ENCODE measurements around the gene GOLGA1.
"Not testable (repeated sequence)": the region's sequence is repeated elsewhere in the genome, so short reads cannot be mapped to it uniquely, and the experiment has no call there.

The GOLGA1 gene

DNA sequence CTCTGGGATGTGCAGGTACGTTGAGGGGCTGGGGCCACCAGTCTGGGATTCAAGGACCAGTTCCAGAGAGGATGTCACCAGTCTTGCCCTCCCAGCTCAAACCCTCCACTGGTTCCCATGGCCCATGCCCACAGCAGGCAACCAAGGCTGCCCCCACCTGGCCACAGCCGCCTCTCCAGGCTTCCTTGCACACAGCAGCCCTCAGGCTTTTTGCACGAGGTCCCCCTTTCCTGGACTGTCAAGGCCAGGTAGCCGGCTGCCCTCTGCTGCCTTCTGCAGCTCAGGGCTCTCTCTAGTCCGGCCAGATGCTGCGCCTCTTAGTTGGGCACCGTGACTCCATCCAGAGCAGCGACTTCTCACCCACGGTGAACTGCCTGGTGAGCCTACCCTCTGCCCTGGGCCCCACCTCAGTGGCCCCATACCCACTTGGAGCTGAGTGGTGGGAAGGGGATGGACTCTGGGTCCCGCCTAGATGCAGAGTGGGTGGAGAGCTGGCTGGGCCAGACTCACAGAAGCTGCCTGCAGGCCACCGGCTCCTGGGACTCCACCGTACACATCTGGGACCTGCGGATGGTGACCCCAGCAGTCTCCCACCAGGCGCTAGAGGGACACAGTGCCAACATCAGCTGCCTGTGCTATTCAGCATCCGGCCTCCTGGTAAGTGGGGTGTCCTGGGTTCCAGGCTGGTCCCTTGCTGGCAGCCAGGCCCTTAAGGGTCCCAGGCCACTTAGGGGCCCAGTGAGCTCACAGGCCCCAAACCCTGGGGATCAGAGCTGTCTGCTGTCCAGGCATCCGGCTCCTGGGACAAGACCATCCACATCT lies 84.7 kb downstream of the GOLGA1 start:
- peak; percentile 76 for DNase-seq

GRCh38 chr9:124855566-124855943 lies 85.3 kb downstream of the GOLGA1 start:
- DNase-seq, result no peak

GRCh38 chr9:124854822-124855221 lies 86.1 kb downstream of the GOLGA1 start:
- no peak for DNase-seq

- DNase-seq, result no peak
Measured at GRCh38 chr9:124854161-124854560, 86.7 kb downstream of the GOLGA1 start.

- no peak for DNase-seq
Measured at GRCh38 chr9:124853605-124854143, 87.2 kb downstream of the GOLGA1 start.

DNA sequence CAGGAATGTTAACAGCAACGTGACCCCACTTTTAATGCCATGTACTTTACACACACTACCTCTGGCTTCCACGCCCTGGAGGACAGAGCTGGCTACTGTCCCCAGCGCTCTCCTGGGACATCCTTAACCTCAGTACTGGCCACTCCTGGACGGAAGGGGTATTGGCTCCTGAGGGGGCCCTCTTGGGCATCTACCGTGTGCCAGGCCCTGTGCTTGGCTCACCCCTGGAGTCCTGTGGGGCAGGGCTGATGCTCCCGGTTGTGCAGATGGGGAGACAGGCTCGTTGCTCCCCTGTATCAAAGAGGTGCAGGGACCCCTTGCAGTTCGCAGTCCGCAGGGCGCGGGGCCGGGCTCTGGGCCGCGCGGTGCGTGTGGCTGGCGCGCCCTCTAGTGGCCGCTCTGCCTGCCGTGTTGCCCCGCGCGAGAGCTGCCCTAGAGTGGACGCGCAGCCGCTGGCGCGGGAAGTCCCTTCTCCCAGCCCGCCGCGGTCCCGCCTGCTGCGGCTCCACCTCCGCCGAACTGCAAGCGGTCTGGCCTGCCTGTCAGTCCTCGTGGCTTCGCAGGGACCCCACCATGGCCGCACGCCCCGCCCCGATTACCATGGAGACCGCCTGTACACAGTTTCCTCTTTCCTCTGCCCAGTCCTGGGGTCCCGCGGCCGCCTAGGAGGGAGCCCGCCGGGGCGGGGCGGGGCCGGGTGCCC lies 87.9 kb downstream of the GOLGA1 start, which contains the start of gene WDR38:
TSS of gene WDR38 (plus strand) at position 632 of the 703 bp plus-strand sequence. CDS start 72 bp downstream, outside the sequence.
- peak; percentile 88 for DNase-seq

DNA sequence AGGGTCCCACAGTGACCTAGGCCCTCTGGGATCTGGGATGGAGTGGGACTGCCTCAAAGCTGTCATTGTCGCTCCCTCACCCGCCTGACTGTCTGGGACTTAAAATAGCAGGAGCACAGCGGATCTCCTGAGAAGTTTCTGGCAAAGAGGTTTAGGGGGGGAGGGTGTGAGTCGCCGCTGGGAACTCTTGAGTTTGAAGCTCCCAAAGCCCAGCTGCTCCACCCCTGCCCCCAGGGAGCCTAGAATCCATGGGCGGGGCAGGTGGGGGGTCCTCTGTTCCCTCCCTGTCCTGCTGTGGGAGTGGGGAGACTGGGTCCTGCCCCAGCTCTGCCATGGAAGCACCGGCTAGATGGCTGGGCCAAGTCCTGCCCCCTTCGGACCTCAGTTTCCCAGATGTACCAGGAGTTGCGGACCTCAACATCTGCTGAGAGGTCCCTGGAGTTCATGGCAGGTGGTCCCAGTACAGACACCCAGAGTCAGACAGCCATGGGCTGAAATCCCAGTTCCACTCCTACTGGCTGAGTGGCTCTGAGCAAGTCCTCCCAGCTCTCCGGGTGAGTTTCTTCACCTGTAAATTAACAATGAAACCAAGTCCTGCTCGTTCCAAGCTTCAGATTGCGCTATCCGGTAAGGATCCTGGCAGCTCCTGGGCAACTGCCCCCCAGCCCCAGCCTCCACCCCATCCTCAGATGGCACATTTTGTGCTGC lies 88.6 kb downstream of the GOLGA1 start:
- no peak for DNase-seq

DNA sequence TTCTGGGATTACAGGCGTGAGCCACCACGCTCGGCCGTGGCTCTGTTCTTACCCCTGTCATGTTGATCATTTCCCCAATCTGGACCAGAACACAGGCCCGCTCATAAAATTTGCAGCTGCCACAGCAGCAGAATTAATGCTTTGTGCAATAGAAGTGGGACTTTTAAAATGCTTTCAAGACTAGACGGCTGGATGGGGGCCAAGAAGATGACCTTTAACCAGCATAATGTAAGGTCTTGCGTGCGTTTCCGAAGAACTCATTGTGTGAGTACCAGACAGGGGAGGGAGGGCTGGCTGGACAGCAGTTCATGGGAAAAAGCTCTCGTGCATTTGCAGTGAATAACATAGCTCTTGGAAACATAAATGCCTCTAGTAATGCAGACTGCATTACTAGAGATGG lies 91.1 kb downstream of the GOLGA1 start:
- no peak for DNase-seq

DNA sequence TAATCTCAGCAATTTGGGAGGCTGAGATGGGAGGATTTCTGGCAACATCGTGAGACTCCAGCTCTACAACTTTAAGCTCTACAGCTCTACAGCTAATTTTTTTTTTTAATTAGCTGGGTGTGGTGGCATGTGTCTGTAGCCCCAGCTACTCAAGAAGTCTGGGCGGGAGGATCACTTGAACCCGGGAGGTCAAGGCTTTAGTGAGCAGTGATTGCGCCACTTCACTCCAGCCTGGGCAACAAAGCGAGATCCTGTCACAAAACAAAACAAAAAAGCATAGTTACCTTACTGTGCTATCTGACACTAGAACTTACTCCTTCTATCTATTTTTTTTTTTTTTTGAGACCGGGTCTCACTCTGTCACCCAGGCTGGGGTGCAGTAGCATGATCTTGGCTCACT lies 93.9 kb downstream of the GOLGA1 start:
- DNase-seq, result no peak

- not testable (repeated sequence) for DNase-seq
Measured at GRCh38 chr9:124846467-124846866, 94.4 kb downstream of the GOLGA1 start.

GRCh38 chr9:124844291-124844690 lies 96.6 kb downstream of the GOLGA1 start:
- no peak for DNase-seq

DNA sequence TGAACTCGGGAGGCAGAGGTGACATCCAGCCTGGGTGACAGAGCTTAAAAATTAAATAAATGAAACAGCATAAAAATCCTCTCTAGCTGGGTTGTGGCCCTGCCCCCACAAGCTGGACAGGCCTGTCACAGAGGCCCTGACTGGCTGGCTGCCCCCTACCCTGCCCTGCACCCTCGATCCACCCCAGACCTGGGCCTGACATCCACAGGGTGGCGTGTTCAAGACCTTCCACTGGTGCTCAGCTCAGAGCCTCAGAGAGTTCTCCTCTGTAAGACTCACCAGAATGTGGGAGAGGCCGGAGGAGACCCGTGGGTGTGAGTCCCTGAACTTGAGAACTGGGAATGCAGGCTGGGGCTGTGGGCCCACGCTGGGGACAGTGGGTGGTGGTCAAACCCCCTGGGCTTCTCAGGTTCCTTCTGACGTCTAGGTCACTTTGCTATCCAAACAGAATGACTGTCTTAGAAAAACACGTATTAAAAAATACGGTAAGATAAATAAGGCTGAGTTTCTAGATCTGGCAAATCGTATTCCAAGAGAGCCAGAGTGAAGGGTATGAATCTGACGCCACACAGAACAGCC lies 97.3 kb downstream of the GOLGA1 start:
- DNase-seq, result no peak

DNA sequence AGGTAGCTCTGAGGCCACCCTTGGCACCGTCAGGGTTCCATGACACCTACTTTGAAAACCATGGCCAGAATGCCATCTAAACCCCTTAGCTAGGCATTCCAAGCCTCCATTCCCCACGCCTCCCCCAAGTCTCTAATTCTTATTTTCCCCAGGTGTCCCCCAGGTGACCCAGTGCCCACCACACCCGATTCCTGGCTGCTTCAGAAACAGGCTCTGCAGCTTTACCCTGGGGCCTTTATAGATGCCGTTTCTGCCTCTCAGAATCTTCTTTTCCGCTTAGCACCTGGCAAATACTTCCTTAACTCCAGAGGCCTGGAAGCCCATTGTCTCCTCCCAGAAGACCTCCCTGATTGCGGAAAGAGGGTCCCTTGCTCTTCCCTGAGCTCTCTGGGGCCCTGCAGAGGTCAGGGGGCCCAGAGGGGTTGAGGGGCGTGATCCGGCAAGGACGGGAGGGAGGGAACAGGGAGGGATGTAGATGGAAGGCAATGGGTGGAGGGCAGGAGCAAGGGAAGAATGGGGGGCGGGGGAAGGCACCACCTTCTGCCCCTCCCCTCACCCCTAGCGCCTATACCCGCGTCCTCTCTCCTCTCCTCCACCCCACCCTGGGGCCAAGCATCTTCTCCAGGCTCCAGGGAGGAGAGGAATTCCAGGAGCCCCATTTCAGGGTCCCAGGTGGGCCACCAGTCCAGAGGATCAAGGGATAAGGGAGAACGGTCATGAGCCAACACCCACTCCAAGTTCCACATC lies 99.6 kb downstream of the GOLGA1 start:
- no peak for DNase-seq

DNA sequence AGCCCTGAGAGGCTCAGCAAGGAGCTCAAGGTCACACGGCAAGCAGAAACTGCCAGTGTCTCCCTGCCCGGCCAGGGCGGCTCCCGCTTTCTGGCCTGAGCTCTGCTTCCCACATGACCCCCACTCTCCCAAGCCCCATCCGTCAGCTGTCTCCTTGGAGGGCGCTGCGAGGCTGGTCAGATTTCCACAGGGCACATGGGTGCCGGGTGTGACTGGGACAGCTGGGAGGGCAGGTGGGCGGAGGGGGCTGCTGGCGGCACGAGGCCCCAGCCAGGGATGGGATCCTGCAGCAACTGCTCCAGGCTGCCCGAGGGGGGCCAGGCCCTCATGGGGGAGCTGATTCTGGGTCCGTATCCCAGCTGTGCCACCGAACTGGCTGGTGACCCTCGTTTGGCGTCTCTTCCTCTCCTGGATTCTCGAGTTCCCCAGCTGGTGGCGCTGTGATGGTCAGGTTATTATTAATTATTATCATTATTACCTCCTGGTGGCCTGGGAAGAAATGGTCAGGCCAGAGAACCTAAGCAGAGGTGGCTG lies 100.5 kb downstream of the GOLGA1 start:
- no peak for DNase-seq

DNA sequence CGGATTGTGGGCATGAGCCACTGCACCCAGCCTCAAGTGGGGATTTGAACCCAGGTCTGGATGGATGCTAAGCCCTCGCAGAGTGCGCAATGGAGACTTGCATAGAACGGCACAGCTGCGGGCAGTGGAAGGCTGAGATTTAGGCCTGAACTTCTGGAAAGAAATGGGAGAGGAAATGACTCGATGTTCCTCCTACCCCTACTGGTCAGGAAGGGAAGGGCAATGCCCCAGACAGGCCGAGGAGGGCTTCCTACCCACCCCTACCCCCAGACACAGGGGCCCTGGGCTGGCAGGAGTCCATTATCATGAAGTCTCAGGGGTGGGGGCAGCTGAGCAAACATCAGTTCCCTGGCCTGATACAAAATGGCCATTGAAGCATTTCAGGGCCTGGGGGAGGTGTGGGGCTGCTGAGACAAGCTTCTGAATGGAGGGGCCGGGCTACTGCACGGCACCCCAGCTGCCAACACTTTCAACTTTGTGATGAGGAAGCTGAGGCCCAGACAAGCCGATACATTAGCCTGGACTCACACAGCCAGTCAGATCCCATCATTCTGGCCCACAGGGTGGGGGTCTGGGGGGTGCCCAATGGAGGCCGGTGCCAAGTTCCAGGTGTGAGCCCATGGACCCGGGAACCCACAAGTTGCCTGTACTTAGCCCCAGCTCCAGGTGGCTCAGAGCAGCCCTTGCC lies 101.1 kb downstream of the GOLGA1 start:
- peak; percentile 55 for DNase-seq

- DNase-seq, result not testable (repeated sequence)
Measured at GRCh38 chr9:124838567-124839275, 102.2 kb downstream of the GOLGA1 start.

GRCh38 chr9:124838132-124838531 lies 102.8 kb downstream of the GOLGA1 start:
- DNase-seq, result not testable (repeated sequence)

DNA sequence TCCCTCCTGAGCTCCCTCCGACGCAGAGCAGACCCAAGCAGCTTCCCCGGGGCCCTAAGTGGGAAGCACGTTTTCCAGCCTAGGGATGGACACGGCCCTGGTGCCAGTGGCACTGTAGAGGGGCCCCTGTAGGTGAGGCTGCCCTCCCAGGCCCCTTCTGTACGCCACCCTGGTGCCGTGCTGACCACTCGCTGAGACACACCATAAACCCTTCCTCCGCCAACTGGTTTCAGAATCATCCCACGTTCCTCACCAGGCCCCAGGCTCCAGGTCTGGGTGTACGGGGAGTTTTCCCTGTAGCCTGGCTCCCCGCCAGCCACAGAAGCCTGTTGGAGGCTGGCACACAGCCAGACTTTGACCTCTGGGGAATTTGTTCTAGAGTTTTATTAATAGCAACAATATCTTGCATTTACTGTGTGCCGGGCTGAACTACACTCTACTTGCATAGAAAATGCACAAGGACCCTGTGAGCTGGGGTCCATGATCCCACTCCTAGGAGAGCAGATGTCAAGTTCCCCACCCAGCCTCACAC lies 105.8 kb downstream of the GOLGA1 start:
- DNase-seq, result peak; percentile 38

DNA sequence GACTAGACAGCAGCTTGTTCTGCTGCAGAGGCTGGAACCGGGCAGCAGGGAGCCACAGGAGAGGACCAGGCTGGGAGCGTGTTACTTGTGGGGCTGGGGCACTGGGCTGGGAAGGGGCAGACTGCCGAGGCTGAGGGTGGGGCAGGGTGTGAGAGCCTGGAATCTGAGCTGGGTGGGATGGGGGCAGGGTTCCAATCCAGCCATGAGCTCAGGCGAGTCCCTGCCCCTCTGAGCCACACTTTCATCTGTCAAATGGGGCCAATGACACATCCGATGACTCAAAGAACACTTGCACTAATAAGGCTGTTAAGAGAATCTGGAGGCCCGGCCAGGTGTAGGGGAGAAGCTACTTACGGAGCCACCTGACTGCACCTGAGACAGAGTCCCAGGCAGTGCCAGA lies 106.3 kb downstream of the GOLGA1 start:
- no peak for DNase-seq

DNA sequence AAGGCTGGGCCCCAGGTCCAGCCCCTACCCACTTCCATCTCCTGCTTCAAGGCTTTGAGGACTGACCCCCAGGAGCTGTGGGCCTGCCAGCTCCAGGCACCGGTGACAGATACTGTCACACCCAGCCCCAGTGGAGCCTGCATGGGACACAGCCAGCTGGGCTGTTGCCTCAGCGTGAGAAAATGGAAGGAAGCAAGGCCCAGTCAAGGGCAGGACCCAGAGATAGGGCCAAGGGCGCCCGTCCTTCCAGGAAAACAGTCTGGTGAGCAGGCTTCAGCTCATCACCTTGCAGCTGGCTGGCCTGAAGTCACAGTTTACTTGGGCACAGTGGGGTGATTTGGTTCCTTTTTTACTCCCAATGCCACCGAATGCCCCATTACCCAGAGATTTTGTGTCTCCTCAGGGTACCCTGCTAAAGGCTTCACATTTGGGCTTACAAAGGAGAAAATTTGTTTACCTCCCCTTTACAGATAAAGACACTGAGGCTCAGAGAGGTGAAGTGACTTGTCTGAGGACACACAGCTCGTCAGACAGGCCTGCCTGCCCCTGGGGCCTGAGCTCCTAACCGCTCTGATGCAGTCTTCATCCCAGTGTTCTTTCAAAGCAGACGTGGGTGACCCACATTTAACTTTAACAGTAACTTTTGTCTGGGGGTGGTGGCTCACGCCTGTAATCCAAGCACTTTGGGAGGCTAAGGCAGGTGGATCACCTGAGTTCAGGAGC lies 109.1 kb downstream of the GOLGA1 start:
- DNase-seq, result peak; percentile 40
